GM23338 (cell line): ENCODE results near the gene ETHE1.

Experiments
- CTCF ChIP-seq, 2 experiments: fragments of 200-600 bp in 1 of 2; sonication (generic) in 1 of 2; conservative IDR thresholded peaks; 2 replicates each; pipeline versions ENCODE4 v1.5.1 to v1.6.1; 2016 to 2017; ENCODE audit warnings: antibody characterized with exemption in 2 of 2, low read depth in 2 of 2, mild to moderate bottlenecking in 2 of 2, moderate library complexity in 1 of 2
- ETS1 ChIP-seq: IDR thresholded peaks from 2 replicates; pipeline ENCODE4 v1.6.1; 2016; ENCODE audit warnings: antibody characterized with exemption
- EZH2phosphoT487 ChIP-seq: fragments of 200-600 bp; sonication (generic); IDR thresholded peaks from one replicate; pipeline ENCODE4 v1.8.1; 2018; ENCODE audit warnings: antibody characterized with exemption; ENCODE audit not compliant: unreplicated experiment
- JUNB ChIP-seq: IDR thresholded peaks from one replicate; pipeline ENCODE4 v1.6.1; 2016; ENCODE audit warnings: antibody characterized with exemption; ENCODE audit not compliant: unreplicated experiment
- ZNF114 ChIP-seq: fragments of 250-450 bp; sonication (Bioruptor Pico); IDR thresholded peaks from 2 replicates; pipeline ENCODE4 v1.5.0; 2020; ENCODE audit warnings: mild to moderate bottlenecking, moderate library complexity

DNA sequence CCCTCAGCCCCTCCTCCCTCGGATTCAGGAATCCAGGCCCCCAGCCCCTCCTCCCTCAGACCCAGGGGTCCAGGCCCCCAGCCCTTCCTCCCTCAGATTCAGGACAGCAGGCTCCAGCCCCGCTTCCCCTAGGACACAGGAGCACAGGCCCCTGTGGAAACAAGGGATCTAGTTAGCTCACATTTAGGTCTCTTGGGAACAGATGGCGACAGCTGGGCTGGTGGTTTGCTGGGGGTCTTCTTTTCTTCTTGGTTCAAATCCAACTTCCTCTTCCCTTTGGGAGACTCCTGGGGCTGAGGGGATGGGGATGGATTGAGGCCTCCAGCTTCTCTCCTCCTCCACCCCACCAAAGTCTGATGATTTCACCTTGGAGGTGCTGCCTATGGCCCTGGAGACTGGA, 25.6 kb upstream of the ETHE1 start:
- TF ChIP-seq CTCF (conservative IDR thresholded peaks at IDR 0.05; ENCODE audit: low read depth in 2 of 2) (no peak), EZH2phosphoT487 (no peak), ETS1 (no peak), JUNB (no peak), ZNF114 (no peak)
